Measurements from ENCODE around the gene UGT1A8. TPM values are rescaled to one million over a fixed set of nuclear protein-coding genes. Genes with fewer than 3 reads are reported as not detected.
"Not testable (repeated sequence)": the region's sequence is repeated elsewhere in the genome, so short reads cannot be mapped to it uniquely, and the experiment has no call there.

Gene UGT1A8
- total RNA-seq, 2 experiments from 2014 or later = not detected

- intact Hi-C loops (cut with micrococcal nuclease) = no loop called here
- Mint-ChIP-seq H3K4me3 (no peak overlapping the region), H3K27me3 (ENCODE audit: low read depth) (no peaks in the 10 kb centered on the region), H3K9me3 (peaks cover 10% of the 10 kb centered on the region), H3K36me3 (ENCODE audit: low read depth) (no peaks in the 10 kb centered on the region), H3K27ac (no peak overlapping the region), H3K4me1 (ENCODE audit: low read depth) (no peaks in the 10 kb centered on the region)
- CTCF ChIA-PET = no interaction called here
- DNase-seq = no peak
Observed at GRCh38 chr2:233650981-233651380, 33.5 kb downstream of the UGT1A8 start.

GRCh38 chr2:233651430-233651829, 34.0 kb downstream of the UGT1A8 start:
- H3K36me3 Mint-ChIP-seq (ENCODE audit: low read depth) = no peaks in the 10 kb centered on the region
- no peaks in the 10 kb centered on the region for H3K4me1 Mint-ChIP-seq (ENCODE audit: low read depth)
- no peak for DNase-seq
- peaks cover 9% of the 10 kb centered on the region for H3K9me3 Mint-ChIP-seq
- no peak overlapping the region for H3K27ac Mint-ChIP-seq
- no peaks in the 10 kb centered on the region for H3K27me3 Mint-ChIP-seq (ENCODE audit: low read depth)
- CTCF ChIA-PET = no interaction called here
- intact Hi-C loops (cut with micrococcal nuclease) = no loop called here
- H3K4me3 Mint-ChIP-seq = no peak overlapping the region

- H3K4me3 Mint-ChIP-seq = no peak overlapping the region
Observed at GRCh38 chr2:233654501-233654900, 37.1 kb downstream of the UGT1A8 start.

GRCh38 chr2:233655043-233655442, 37.6 kb downstream of the UGT1A8 start:
- CTCF ChIA-PET = no interaction called here
- Mint-ChIP-seq H3K27ac (no peak overlapping the region), H3K27me3 (ENCODE audit: low read depth) (no peaks in the 10 kb centered on the region), H3K9me3 (no peaks in the 10 kb centered on the region), H3K4me3 (no peak overlapping the region), H3K36me3 (ENCODE audit: low read depth) (no peaks in the 10 kb centered on the region), H3K4me1 (ENCODE audit: low read depth) (no peaks in the 10 kb centered on the region)
- intact Hi-C loops (cut with micrococcal nuclease) = no loop called here
- DNase-seq = no peak

More at GRCh38 chr2:233654501-233654900, 37.1 kb downstream of the UGT1A8 start:
- CTCF ChIA-PET = no interaction called here
- Mint-ChIP-seq H3K4me1 (ENCODE audit: low read depth) (no peaks in the 10 kb centered on the region), H3K27me3 (ENCODE audit: low read depth) (no peaks in the 10 kb centered on the region), H3K9me3 (no peaks in the 10 kb centered on the region), H3K27ac (no peak overlapping the region), H3K36me3 (ENCODE audit: low read depth) (no peaks in the 10 kb centered on the region)
- intact Hi-C loops (cut with micrococcal nuclease) = no loop called here
- DNase-seq = no peak

GRCh38 chr2:233655943-233656342, 38.5 kb downstream of the UGT1A8 start:
- H3K27ac Mint-ChIP-seq; DNase-seq; CTCF ChIA-PET; H3K36me3 Mint-ChIP-seq (ENCODE audit: low read depth); intact Hi-C loops (cut with micrococcal nuclease); H3K9me3 Mint-ChIP-seq; H3K4me1 Mint-ChIP-seq (ENCODE audit: low read depth); H3K27me3 Mint-ChIP-seq (ENCODE audit: low read depth); H3K4me3 Mint-ChIP-seq: not testable (repeated sequence)

- DNase-seq = no peak
- no peaks in the 10 kb centered on the region for H3K36me3 Mint-ChIP-seq (ENCODE audit: low read depth)
- CTCF ChIA-PET = no interaction called here
Observed at GRCh38 chr2:233656443-233656842, 39.0 kb downstream of the UGT1A8 start.

GRCh38 chr2:233658610-233659009, 41.2 kb downstream of the UGT1A8 start:
- no peaks in the 10 kb centered on the region for H3K9me3 Mint-ChIP-seq
- CTCF ChIA-PET = no interaction called here

More at GRCh38 chr2:233656443-233656842, 39.0 kb downstream of the UGT1A8 start:
- Mint-ChIP-seq H3K27ac (no peak overlapping the region), H3K27me3 (ENCODE audit: low read depth) (peaks cover 7% of the 10 kb centered on the region), H3K9me3 (no peaks in the 10 kb centered on the region), H3K4me3 (no peak overlapping the region), H3K4me1 (ENCODE audit: low read depth) (no peaks in the 10 kb centered on the region)
- intact Hi-C loops (cut with micrococcal nuclease) = no loop called here

GRCh38 chr2:233663911-233664310, 46.5 kb downstream of the UGT1A8 start:
- H3K27ac Mint-ChIP-seq = no peak overlapping the region
- H3K4me3 Mint-ChIP-seq = no peak overlapping the region
- peaks cover 31% of the 10 kb centered on the region for H3K27me3 Mint-ChIP-seq (ENCODE audit: low read depth)
- no peaks in the 10 kb centered on the region for H3K4me1 Mint-ChIP-seq (ENCODE audit: low read depth)
- DNase-seq = no peak
- H3K9me3 Mint-ChIP-seq = peaks cover 4% of the 10 kb centered on the region
- intact Hi-C loops (cut with micrococcal nuclease) = no loop called here
- CTCF ChIA-PET = no interaction called here
- no peaks in the 10 kb centered on the region for H3K36me3 Mint-ChIP-seq (ENCODE audit: low read depth)

More at GRCh38 chr2:233658610-233659009, 41.2 kb downstream of the UGT1A8 start:
- Mint-ChIP-seq H3K27ac (no peak overlapping the region), H3K36me3 (ENCODE audit: low read depth) (no peaks in the 10 kb centered on the region), H3K27me3 (ENCODE audit: low read depth) (peaks cover 17% of the 10 kb centered on the region), H3K4me3 (no peak overlapping the region), H3K4me1 (ENCODE audit: low read depth) (no peaks in the 10 kb centered on the region)
- DNase-seq = no peak
- intact Hi-C loops (cut with micrococcal nuclease) = no loop called here

- CTCF ChIA-PET = no interaction called here
- H3K4me3 Mint-ChIP-seq = no peak overlapping the region
- peaks cover 26% of the 10 kb centered on the region for H3K27me3 Mint-ChIP-seq (ENCODE audit: low read depth)
- H3K4me1 Mint-ChIP-seq (ENCODE audit: low read depth) = no peaks in the 10 kb centered on the region
- H3K9me3 Mint-ChIP-seq = peaks cover 4% of the 10 kb centered on the region
- H3K36me3 Mint-ChIP-seq (ENCODE audit: low read depth) = no peaks in the 10 kb centered on the region
- H3K27ac Mint-ChIP-seq = no peak overlapping the region
- no peak for DNase-seq
- intact Hi-C loops (cut with micrococcal nuclease) = no loop called here
Observed at GRCh38 chr2:233668605-233669260, 51.3 kb downstream of the UGT1A8 start.

GRCh38 chr2:233671290-233672161, 54.1 kb downstream of the UGT1A8 start, which contains the start of gene UGT1A9:
Gene UGT1A9 (plus strand): TSS chr2:233671898. CDS start chr2:233671935, 37 bp downstream.
- intact Hi-C loops (cut with micrococcal nuclease) = no loop called here
- Mint-ChIP-seq H3K27me3 (ENCODE audit: low read depth) (peaks cover 21% of the 10 kb centered on the region), H3K9me3 (peaks cover 4% of the 10 kb centered on the region), H3K27ac (no peak within 1 kb of the TSS), H3K4me1 (ENCODE audit: low read depth) (no peaks in the 10 kb centered on the region), H3K36me3 (ENCODE audit: low read depth) (no peaks in the 10 kb centered on the region), H3K4me3 (no peak within 1 kb of the TSS)
- CTCF ChIA-PET = no interaction called here
- no peak for DNase-seq

- Mint-ChIP-seq H3K4me3 (no peak overlapping the region), H3K9me3 (peaks cover 4% of the 10 kb centered on the region), H3K4me1 (ENCODE audit: low read depth) (no peaks in the 10 kb centered on the region), H3K36me3 (ENCODE audit: low read depth) (no peaks in the 10 kb centered on the region), H3K27me3 (ENCODE audit: low read depth) (peaks cover 21% of the 10 kb centered on the region), H3K27ac (no peak overlapping the region)
- intact Hi-C loops (cut with micrococcal nuclease) = no loop called here
- CTCF ChIA-PET = no interaction called here
- DNase-seq = no peak
Observed at GRCh38 chr2:233672886-233673285, 55.5 kb downstream of the UGT1A8 start.

GRCh38 chr2:233673896-233674295, 56.5 kb downstream of the UGT1A8 start:
- no peaks in the 10 kb centered on the region for H3K4me1 Mint-ChIP-seq (ENCODE audit: low read depth)
- no peak for DNase-seq
- CTCF ChIA-PET = no interaction called here
- no peaks in the 10 kb centered on the region for H3K36me3 Mint-ChIP-seq (ENCODE audit: low read depth)
- H3K9me3 Mint-ChIP-seq = no peaks in the 10 kb centered on the region
- H3K27me3 Mint-ChIP-seq (ENCODE audit: low read depth) = peaks cover 13% of the 10 kb centered on the region
- no peak overlapping the region for H3K27ac Mint-ChIP-seq
- intact Hi-C loops (cut with micrococcal nuclease) = no loop called here
- no peak overlapping the region for H3K4me3 Mint-ChIP-seq

GRCh38 chr2:233674314-233674713, 56.9 kb downstream of the UGT1A8 start:
- CTCF ChIA-PET = no interaction called here
- Mint-ChIP-seq H3K27me3 (ENCODE audit: low read depth) (peaks cover 13% of the 10 kb centered on the region), H3K27ac (no peak overlapping the region), H3K4me1 (ENCODE audit: low read depth) (no peaks in the 10 kb centered on the region), H3K36me3 (ENCODE audit: low read depth) (no peaks in the 10 kb centered on the region), H3K9me3 (no peaks in the 10 kb centered on the region), H3K4me3 (no peak overlapping the region)
- intact Hi-C loops (cut with micrococcal nuclease) = no loop called here
- no peak for DNase-seq

Measured in activated naive CD4-positive, alpha-beta T cell treated with anti-CD3 and anti-CD28 coated beads for 36 hours (primary cell).